Keratinocyte (primary cell): ENCODE data around the gene ORM2. TPM values are rescaled to one million over a fixed set of nuclear protein-coding genes. Genes with fewer than 3 reads are reported as not detected.

ENCODE experiments used
- DNase-seq: peaks from one replicate; pipeline ENCODE4 v3.0.0-alpha.2; 2011; ENCODE audit warnings: low read depth, missing footprints, low spot score
- FAIRE-seq: peaks from 2 replicates; lab custom pipeline; 2011; peaks lifted over from hg19 to GRCh38; lab: Jason Lieb, UNC
- H2AFZ ChIP-seq: 2 replicates; pipeline ENCODE4 v1.6.0; 2012; ENCODE audit warnings: low read length, control low read depth, inconsistent platforms; ENCODE audit not compliant: control insufficient read depth
- H3K27ac ChIP-seq: 2 replicates; pipeline ENCODE4 v1.5.1; 2011; ENCODE audit warnings: low read length; ENCODE audit not compliant: control insufficient read depth, insufficient read depth
- H3K27me3 ChIP-seq: 3 replicates; pipeline ENCODE4 v1.6.0; 2011; ENCODE audit warnings: low read length; ENCODE audit not compliant: control insufficient read depth, insufficient read depth; ENCODE audit errors: extremely low read depth
- H3K36me3 ChIP-seq, 2 experiments: 2 replicates in 1 of 2; 3 replicates in 1 of 2; pipeline ENCODE4 v1.5.1; 2011; ENCODE audit warnings: low read length in 2 of 2, mild to moderate bottlenecking in 1 of 2; ENCODE audit not compliant: control insufficient read depth in 2 of 2, insufficient read depth in 2 of 2; ENCODE audit errors: extremely low read depth in 1 of 2
- H3K4me1 ChIP-seq: 3 replicates; pipeline ENCODE4 v1.5.1; 2011; ENCODE audit warnings: low read length; ENCODE audit not compliant: control insufficient read depth, insufficient read depth; ENCODE audit errors: extremely low read depth
- H3K4me2 ChIP-seq: 3 replicates; pipeline ENCODE4 v1.6.0; 2011; ENCODE audit warnings: low read depth, low read length; ENCODE audit not compliant: control insufficient read depth, insufficient read depth; ENCODE audit errors: extremely low read depth
- H3K4me3 ChIP-seq, 3 experiments: fragments of 200-600 bp in 1 of 3; sonication (generic) in 1 of 3; 2 replicates in 2 of 3; 3 replicates in 1 of 3; pipeline ENCODE4 v1.5.1; 2011 to 2016; ENCODE audit warnings: low read length in 3 of 3, mild to moderate bottlenecking in 3 of 3, control low read depth in 2 of 3, inconsistent platforms in 1 of 3, low read depth in 1 of 3, mixed read lengths in 1 of 3, mixed run types in 1 of 3, moderate library complexity in 1 of 3; ENCODE audit not compliant: control insufficient read depth in 2 of 3, insufficient read depth in 2 of 3; ENCODE audit errors: extremely low read depth in 1 of 3
- H3K79me2 ChIP-seq: 2 replicates; pipeline ENCODE4 v1.6.0; 2012; ENCODE audit warnings: low read length; ENCODE audit not compliant: control insufficient read depth, insufficient read depth
- H3K9ac ChIP-seq: 3 replicates; pipeline ENCODE4 v1.6.0; 2011; ENCODE audit warnings: low read length; ENCODE audit not compliant: control insufficient read depth, insufficient read depth; ENCODE audit errors: extremely low read depth
- H3K9me1 ChIP-seq: 3 replicates; pipeline ENCODE4 v1.6.0; 2011; ENCODE audit warnings: low read length; ENCODE audit not compliant: control insufficient read depth, insufficient read depth; ENCODE audit errors: extremely low read depth
- H3K9me3 ChIP-seq: 2 replicates; pipeline ENCODE4 v1.5.1; 2012; ENCODE audit warnings: low read depth, low read length; ENCODE audit not compliant: control insufficient read depth
- H4K20me1 ChIP-seq: 3 replicates; pipeline ENCODE4 v1.6.0; 2011; ENCODE audit warnings: low read length; ENCODE audit not compliant: control insufficient read depth, insufficient read depth; ENCODE audit errors: extremely low read depth
- EZH2 ChIP-seq: IDR thresholded peaks from one replicate; pipeline ENCODE4 v1.6.1; 2012; ENCODE audit warnings: inconsistent platforms, mild to moderate bottlenecking, low read length, moderate library complexity
- dilution Hi-C: fragments of 300-500 bp; cut with MboI; formaldehyde crosslinking; loops from one replicate; pipeline ENCODE4 v1.7.0; 2020; ENCODE audit warnings: low sequenced_read_pairs; ENCODE audit not compliant: extremely low pct_ligation_motif_present
- polyA plus RNA-seq, 5 experiments: library from polyadenylated mRNA; depleted of rRNA in 3 of 5; stranded (reverse) in 3 of 5; stranded (forward) in 1 of 5; unstranded in 1 of 5; fragments of >200 nt; gene quantifications; 1 replicate in 1 of 5; 2 replicates in 3 of 5; 3 replicates in 1 of 5; pipeline versions ENCODE4 v1.2.1 to v1.2.3, GENCODE V29; 2011 to 2012; ENCODE audit warnings: missing spikeins in 2 of 5, low read depth in 1 of 5, low replicate concordance in 1 of 5
- TF ChIP-seq, protein P1 (sequence below), 3 experiments: IDR thresholded peaks in 1 of 3; conservative IDR thresholded peaks in 1 of 3; optimal IDR thresholded peaks in 1 of 3; 2 replicates in 2 of 3; 3 replicates in 1 of 3; pipeline versions ENCODE3 to v1.5.1; 2011; ENCODE audit warnings: low read length in 3 of 3, mild to moderate bottlenecking in 3 of 3, moderate library complexity in 2 of 3, control low read depth in 1 of 3, inconsistent platforms in 1 of 3; ENCODE audit not compliant: insufficient read depth in 2 of 3; ENCODE audit errors: extremely low read depth in 1 of 3

Gene ORM2
- polyA plus RNA-seq, 1 donor (not counting 4 experiments of a cell fraction or from before 2014, with no cell fraction given) = not detected

- H3K9me1 ChIP-seq = no peaks in the 10 kb centered on the region
- dilution Hi-C loops = no loop called here
- H3K4me3 ChIP-seq = no peak overlapping the region
- FAIRE-seq (no peak), DNase-seq (no peak)
- no peaks in the 10 kb centered on the region for H3K27me3 ChIP-seq
- no peak overlapping the region for H3K9ac ChIP-seq
- H3K9me3 ChIP-seq = no peaks in the 10 kb centered on the region
- peaks cover 14% of the 10 kb centered on the region for H3K4me1 ChIP-seq
- H3K27ac ChIP-seq = no peak overlapping the region
- TF ChIP-seq, protein P1, sequence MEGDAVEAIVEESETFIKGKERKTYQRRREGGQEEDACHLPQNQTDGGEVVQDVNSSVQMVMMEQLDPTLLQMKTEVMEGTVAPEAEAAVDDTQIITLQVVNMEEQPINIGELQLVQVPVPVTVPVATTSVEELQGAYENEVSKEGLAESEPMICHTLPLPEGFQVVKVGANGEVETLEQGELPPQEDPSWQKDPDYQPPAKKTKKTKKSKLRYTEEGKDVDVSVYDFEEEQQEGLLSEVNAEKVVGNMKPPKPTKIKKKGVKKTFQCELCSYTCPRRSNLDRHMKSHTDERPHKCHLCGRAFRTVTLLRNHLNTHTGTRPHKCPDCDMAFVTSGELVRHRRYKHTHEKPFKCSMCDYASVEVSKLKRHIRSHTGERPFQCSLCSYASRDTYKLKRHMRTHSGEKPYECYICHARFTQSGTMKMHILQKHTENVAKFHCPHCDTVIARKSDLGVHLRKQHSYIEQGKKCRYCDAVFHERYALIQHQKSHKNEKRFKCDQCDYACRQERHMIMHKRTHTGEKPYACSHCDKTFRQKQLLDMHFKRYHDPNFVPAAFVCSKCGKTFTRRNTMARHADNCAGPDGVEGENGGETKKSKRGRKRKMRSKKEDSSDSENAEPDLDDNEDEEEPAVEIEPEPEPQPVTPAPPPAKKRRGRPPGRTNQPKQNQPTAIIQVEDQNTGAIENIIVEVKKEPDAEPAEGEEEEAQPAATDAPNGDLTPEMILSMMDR (optimal IDR thresholded peaks at IDR 0.05 in 1 of 3, IDR thresholded peaks at IDR 0.05 in 1 of 3, conservative IDR thresholded peaks at IDR 0.05 in 1 of 3; ENCODE audit: extremely low read depth in 1 of 3, insufficient read depth in 2 of 3, low read length in 3 of 3) = no peak
- no peak for TF ChIP-seq EZH2
- H3K79me2 ChIP-seq = no peaks in the 10 kb centered on the region
- no peaks in the 10 kb centered on the region for H4K20me1 ChIP-seq
- H3K4me2 ChIP-seq = no peak overlapping the region
- peaks cover 0 to 3% of the 10 kb centered on the region in 2 experiments for H3K36me3 ChIP-seq
- H2AFZ ChIP-seq = no peak overlapping the region
Observed at GRCh38 chr9:114367366-114367765, 37.7 kb downstream of the ORM2 start.

DNA sequence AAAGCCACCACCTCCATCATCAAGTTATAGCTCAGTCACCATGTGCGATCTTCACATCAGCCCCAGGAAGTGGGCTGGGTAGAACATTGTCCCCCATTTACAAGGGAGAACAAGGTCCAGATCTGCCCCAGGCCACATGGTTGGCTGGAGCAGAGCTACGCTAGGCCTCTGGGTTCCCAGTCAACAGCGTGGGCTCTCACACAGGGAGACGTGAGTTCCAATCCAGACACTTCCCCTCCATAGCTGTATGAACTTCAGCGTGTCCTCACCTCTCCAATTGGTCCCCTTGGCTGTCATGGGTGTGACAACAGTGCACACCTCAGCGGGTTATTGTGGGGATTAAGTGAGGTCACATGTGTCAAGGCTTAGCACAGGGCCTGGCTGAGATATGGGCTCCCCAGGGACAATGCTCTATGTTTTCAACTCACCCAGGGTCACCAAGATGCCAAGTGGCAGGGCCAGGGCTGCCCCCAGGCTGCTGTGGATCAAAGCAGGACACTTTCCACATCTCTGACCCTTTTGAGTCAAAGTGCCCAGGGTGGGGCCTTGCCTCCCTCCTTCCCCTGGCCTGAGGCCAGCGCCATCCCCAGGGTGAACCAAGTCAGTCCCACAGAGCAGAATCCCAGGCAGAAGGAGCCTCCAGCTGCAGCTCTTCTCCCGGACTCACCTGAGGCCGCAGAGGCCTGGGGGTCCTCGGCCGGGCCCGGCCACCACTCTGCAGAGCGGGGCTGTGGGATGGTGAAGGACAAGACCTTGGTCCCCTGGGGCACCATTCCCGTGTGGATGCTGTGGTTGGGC, 38.3 kb downstream of the ORM2 start:
- no peaks in the 10 kb centered on the region for H3K9me1 ChIP-seq
- dilution Hi-C loops = no loop called here
- no peak overlapping the region for H3K27ac ChIP-seq
- no peak overlapping the region for H3K4me2 ChIP-seq
- H2AFZ ChIP-seq = no peak overlapping the region
- no peak overlapping the region for H3K4me3 ChIP-seq
- DNase-seq (no peak), FAIRE-seq (no peak)
- no peaks in the 10 kb centered on the region for H3K79me2 ChIP-seq
- H3K36me3 ChIP-seq = peaks cover 0 to 3% of the 10 kb centered on the region in 2 experiments
- no peaks in the 10 kb centered on the region for H4K20me1 ChIP-seq
- TF ChIP-seq, protein P1 (optimal IDR thresholded peaks at IDR 0.05 in 1 of 3, IDR thresholded peaks at IDR 0.05 in 1 of 3, conservative IDR thresholded peaks at IDR 0.05 in 1 of 3; ENCODE audit: extremely low read depth in 1 of 3, insufficient read depth in 2 of 3, low read length in 3 of 3) = no peak
- TF ChIP-seq EZH2 = no peak
- H3K9ac ChIP-seq = no peak overlapping the region
- peaks cover 17% of the 10 kb centered on the region for H3K4me1 ChIP-seq
- no peaks in the 10 kb centered on the region for H3K27me3 ChIP-seq
- no peaks in the 10 kb centered on the region for H3K9me3 ChIP-seq
